Loucy (cell line): Measurements from ENCODE around the gene FCSK.

Source experiments
- H2AFZ ChIP-seq: fragments of 200-600 bp; sonication (generic); 2 replicates; pipeline ENCODE4 v1.6.0; 2016; ENCODE audit warnings: antibody characterized with exemption, mild to moderate bottlenecking, low read length, moderate library complexity
- H3F3A ChIP-seq: fragments of 200-600 bp; 2 replicates; pipeline ENCODE4 v1.6.0; 2016; ENCODE audit warnings: antibody characterized with exemption, low read depth, mild to moderate bottlenecking
- H3K27me3 ChIP-seq: fragments of 200-600 bp; sonication (generic); 2 replicates; pipeline ENCODE4 v1.6.1; 2014; ENCODE audit warnings: low read length, mild to moderate bottlenecking; ENCODE audit not compliant: insufficient read depth, poor library complexity, severe bottlenecking
- H3K36me3 ChIP-seq: fragments of 200-600 bp; sonication (generic); 2 replicates; pipeline ENCODE4 v1.6.1; 2016; ENCODE audit warnings: low read length; ENCODE audit not compliant: insufficient read depth
- H3K4me1 ChIP-seq: fragments of 200-600 bp; sonication (generic); 2 replicates; pipeline ENCODE4 v1.5.1; 2014; ENCODE audit warnings: low read length, mild to moderate bottlenecking; ENCODE audit not compliant: insufficient read depth, poor library complexity, severe bottlenecking
- H3K4me2 ChIP-seq: fragments of 200-600 bp; sonication (generic); 2 replicates; pipeline ENCODE4 v1.6.0; 2014; ENCODE audit warnings: antibody characterized with exemption, low read length, low read depth, mild to moderate bottlenecking; ENCODE audit not compliant: poor library complexity, severe bottlenecking
- H3K4me3 ChIP-seq: fragments of 200-600 bp; sonication (generic); 2 replicates; pipeline ENCODE4 v1.5.1; 2014; ENCODE audit warnings: low read length, mild to moderate bottlenecking, mixed read lengths; ENCODE audit not compliant: poor library complexity, severe bottlenecking
- H3K79me2 ChIP-seq: fragments of 200-600 bp; sonication (generic); 2 replicates; pipeline ENCODE4 v1.6.1; 2014; ENCODE audit warnings: low read length; ENCODE audit not compliant: insufficient read depth
- H3K9ac ChIP-seq: fragments of 200-600 bp; sonication (generic); 2 replicates; pipeline ENCODE4 v1.6.0; 2014; ENCODE audit warnings: mild to moderate bottlenecking, low read depth, low read length, moderate library complexity; ENCODE audit not compliant: poor library complexity, severe bottlenecking
- H3K9me2 ChIP-seq: fragments of 200-600 bp; sonication (generic); replicated peaks from 2 replicates; pipeline ENCODE4 v1.6.1; 2016; ENCODE audit warnings: low read depth, low read length, mixed read lengths
- H3K9me3 ChIP-seq: fragments of 200-600 bp; sonication (generic); 2 replicates; pipeline ENCODE4 v1.6.1; 2014; ENCODE audit warnings: mild to moderate bottlenecking, antibody characterized with exemption, low read length, low read depth; ENCODE audit not compliant: insufficient read depth
- H4K20me1 ChIP-seq: fragments of 200-600 bp; sonication (generic); 2 replicates; pipeline ENCODE4 v1.6.0; 2014; ENCODE audit warnings: antibody characterized with exemption, low read length, mild to moderate bottlenecking; ENCODE audit not compliant: insufficient read depth, poor library complexity, severe bottlenecking
- CTCF ChIP-seq: fragments of 200-600 bp; sonication (generic); conservative IDR thresholded peaks from 2 replicates; pipeline ENCODE4 v1.5.1; 2014; ENCODE audit warnings: mild to moderate bottlenecking, antibody characterized with exemption, low read length
- EZH2phosphoT487 ChIP-seq: fragments of 200-600 bp; IDR thresholded peaks from 2 replicates; pipeline ENCODE4 v1.6.1; 2018; ENCODE audit warnings: antibody characterized with exemption, mild to moderate bottlenecking, moderate library complexity, borderline replicate concordance

FCSK gene

DNA sequence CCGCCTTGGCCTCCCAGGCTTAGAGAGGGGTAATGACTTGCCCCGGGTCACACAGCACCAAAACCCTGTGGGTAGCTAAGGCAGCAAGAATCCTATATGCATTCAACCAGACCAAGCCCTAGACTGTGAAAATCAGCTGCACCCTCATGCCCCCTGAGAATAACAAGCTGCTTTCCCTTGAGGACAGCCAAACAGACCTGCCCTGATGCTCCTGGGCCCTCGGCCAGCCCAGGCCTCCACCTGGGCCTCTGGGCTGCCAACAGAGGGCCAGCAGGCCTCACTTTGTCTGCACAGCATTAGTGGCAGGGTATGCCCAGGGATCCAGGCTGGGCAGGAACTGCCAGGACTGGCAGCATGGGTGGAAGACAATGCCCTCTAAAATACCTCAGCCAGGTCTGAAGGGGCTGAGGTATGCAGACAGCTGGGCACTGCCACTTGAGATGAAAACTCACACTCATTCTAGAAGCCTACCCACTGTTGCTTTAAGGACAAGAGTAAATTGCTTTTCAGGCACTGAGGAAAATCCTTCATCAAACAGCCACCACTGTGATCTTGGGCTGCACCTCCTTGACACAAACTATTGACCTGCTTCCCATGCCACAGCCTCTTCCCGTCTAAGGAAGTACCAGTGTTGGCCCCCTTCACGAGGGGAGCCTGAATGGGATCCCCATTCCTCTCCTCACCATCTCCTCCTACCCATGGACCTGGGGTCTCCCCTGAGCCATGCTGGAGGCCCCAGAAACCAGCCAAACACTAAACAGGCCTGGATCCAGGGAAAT, 24.3 kb upstream of the FCSK start:
- Histone ChIP-seq H3K9ac (peak overlapping the region; percentile 81), H4K20me1 (no peaks in the 10 kb centered on the region), H3K9me3 (no peaks in the 10 kb centered on the region), H3K9me2 (no peaks in the 10 kb centered on the region), H3F3A (0 out of 2 replicates have a peak, but pooled peaks cover 3% of the 10 kb centered on the region), H3K4me2 (peak overlapping the region; percentile 90), H3K79me2 (peaks cover 76% of the 10 kb centered on the region), H2AFZ (no peak overlapping the region), H3K4me3 (peak overlapping the region; percentile 70), H3K27me3 (no peaks in the 10 kb centered on the region), H3K4me1 (peaks cover 62% of the 10 kb centered on the region), H3K36me3 (no peaks in the 10 kb centered on the region)
- no peak for TF ChIP-seq EZH2phosphoT487
- TF ChIP-seq CTCF, result no peak

GRCh38 chr16:70430667-70431536, 23.5 kb upstream of the FCSK start:
- Histone ChIP-seq H3K27me3 (no peaks in the 10 kb centered on the region), H4K20me1 (no peaks in the 10 kb centered on the region), H3K9me3 (no peaks in the 10 kb centered on the region), H3F3A (0 out of 2 replicates have a peak, but pooled peaks cover 3% of the 10 kb centered on the region), H3K4me1 (peaks cover 62% of the 10 kb centered on the region), H3K79me2 (peaks cover 71% of the 10 kb centered on the region), H3K4me2 (peak overlapping the region; percentile 90), H3K9me2 (no peaks in the 10 kb centered on the region), H2AFZ (peak overlapping the region; percentile 66; the same call in 1 of the 2 replicates), H3K4me3 (peak overlapping the region; percentile 70), H3K9ac (peak overlapping the region; percentile 81), H3K36me3 (no peaks in the 10 kb centered on the region)
- TF ChIP-seq EZH2phosphoT487, result no peak
- no peak for TF ChIP-seq CTCF

- no peak overlapping the region for H2AFZ ChIP-seq
- TF ChIP-seq CTCF (no peak), EZH2phosphoT487 (no peak)
- H3K36me3 ChIP-seq, result no peaks in the 10 kb centered on the region
- H3K9me2 ChIP-seq, result no peaks in the 10 kb centered on the region
- H3K9ac ChIP-seq, result peak overlapping the region; percentile 44
- peaks cover 4% of the 10 kb centered on the region for H4K20me1 ChIP-seq
- peaks cover 6% of the 10 kb centered on the region; the same call in 1 of the 2 replicates for H3F3A ChIP-seq
- no peaks in the 10 kb centered on the region for H3K27me3 ChIP-seq
- peaks cover 76% of the 10 kb centered on the region for H3K79me2 ChIP-seq
- peak overlapping the region; percentile 45 for H3K4me2 ChIP-seq
- H3K4me3 ChIP-seq, result peak overlapping the region; percentile 38
- H3K4me1 ChIP-seq, result peaks cover 69% of the 10 kb centered on the region
- no peaks in the 10 kb centered on the region for H3K9me3 ChIP-seq
Observed at GRCh38 chr16:70432356-70432722, 22.1 kb upstream of the FCSK start.
